SK-N-SH (cell line): ENCODE measurements around the gene PPAT.

ENCODE experiments used
- CHD2 ChIP-seq: fragments of 150-350 bp; IDR thresholded peaks from 2 replicates; pipeline ENCODE4 v1.6.1; 2018; ENCODE audit warnings: low read length; ENCODE audit not compliant: partially characterized antibody
- CTCF ChIP-seq: fragments of 200-600 bp; sonication (generic); IDR thresholded peaks from 2 replicates; pipeline ENCODE4 v1.6.1; 2017; ENCODE audit warnings: antibody characterized with exemption, mild to moderate bottlenecking, moderate library complexity
- ELF1 ChIP-seq: IDR thresholded peaks from 2 replicates; pipeline ENCODE4 v1.4.0; 2012
- FOSL2 ChIP-seq: IDR thresholded peaks from 2 replicates; pipeline ENCODE4 v1.4.0; 2012; ENCODE audit warnings: low read depth, mild to moderate bottlenecking, moderate library complexity, borderline replicate concordance
- FOXM1 ChIP-seq: IDR thresholded peaks from 2 replicates; pipeline ENCODE4 v1.4.0; 2012; ENCODE audit warnings: low read depth, mild to moderate bottlenecking
- GATA2 ChIP-seq: sonication (generic); formaldehyde crosslinking; IDR thresholded peaks from 2 replicates; pipeline ENCODE4 v1.5.0; 2020; ENCODE audit warnings: mild to moderate bottlenecking, missing genetic modification reagents
- JUND ChIP-seq: IDR thresholded peaks from 2 replicates; pipeline ENCODE4 v1.4.0; 2012
- MAX ChIP-seq: IDR thresholded peaks from 2 replicates; pipeline ENCODE4 v1.4.0; 2012; ENCODE audit warnings: low read depth
- MXI1 ChIP-seq: IDR thresholded peaks from 2 replicates; pipeline ENCODE4 v1.6.1; 2012; ENCODE audit warnings: mild to moderate bottlenecking, low read depth, low read length, improper control_type of control experiment
- REST ChIP-seq: IDR thresholded peaks from 2 replicates; pipeline ENCODE4 v1.6.1; 2012; ENCODE audit warnings: mild to moderate bottlenecking, low read depth, low read length, moderate library complexity
- TF ChIP-seq, protein P1 (sequence below): IDR thresholded peaks from 2 replicates; pipeline ENCODE4 v1.4.0; 2012; ENCODE audit warnings: low read depth, borderline replicate concordance

- TF ChIP-seq CTCF, result no peak
- peak; percentile 64 for TF ChIP-seq CHD2
- no peak for TF ChIP-seq JUND
- peak; percentile 26; the same call in 1 of the 2 replicates for TF ChIP-seq REST
- TF ChIP-seq GATA2 (CRISPR knock-in tag), result no peak
- TF ChIP-seq MAX, result peak; percentile 68
- peak; percentile 96 for TF ChIP-seq MXI1
- TF ChIP-seq ELF1, result peak; percentile 62; the same call in 1 of the 2 replicates
- TF ChIP-seq, protein P1, sequence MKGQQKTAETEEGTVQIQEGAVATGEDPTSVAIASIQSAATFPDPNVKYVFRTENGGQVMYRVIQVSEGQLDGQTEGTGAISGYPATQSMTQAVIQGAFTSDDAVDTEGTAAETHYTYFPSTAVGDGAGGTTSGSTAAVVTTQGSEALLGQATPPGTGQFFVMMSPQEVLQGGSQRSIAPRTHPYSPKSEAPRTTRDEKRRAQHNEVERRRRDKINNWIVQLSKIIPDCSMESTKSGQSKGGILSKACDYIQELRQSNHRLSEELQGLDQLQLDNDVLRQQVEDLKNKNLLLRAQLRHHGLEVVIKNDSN, result no peak; the same call in 1 of the 2 replicates
- 0 out of 2 replicates have a peak, but pooled peaks have one; percentile 14 for TF ChIP-seq FOXM1
- TF ChIP-seq FOSL2, result no peak
Observed at GRCh38 chr4:56387023-56388001, 48.1 kb downstream of the PPAT start, which contains the start of gene AASDH.
